HepG2 (cell line): ENCODE data around the gene ZSWIM7. TPM values are rescaled to one million over a fixed set of nuclear protein-coding genes. Genes with fewer than 3 reads are reported as not detected.

Experiments
- AGO2 ChIP-seq: fragments of 200-400 bp; formaldehyde crosslinking; optimal IDR thresholded peaks from 2 replicates; pipeline ENCODE3; 2017; ENCODE audit warnings: mild to moderate bottlenecking, low read depth, low read length, moderate library complexity
- AKAP8 ChIP-seq: sonication (generic); formaldehyde crosslinking; IDR thresholded peaks from 2 replicates; pipeline ENCODE4 v1.5.1; 2020; ENCODE audit warnings: mild to moderate bottlenecking, missing genetic modification reagents
- BHLHE40 ChIP-seq: IDR thresholded peaks from 2 replicates; pipeline ENCODE4 v1.6.1; 2011; ENCODE audit warnings: low read length, improper control_type of control experiment
- BRCA1 ChIP-seq: sonication (generic); formaldehyde crosslinking; IDR thresholded peaks from 2 replicates; pipeline ENCODE4 v1.4.0; 2020; ENCODE audit warnings: missing genetic modification reagents
- BRD4 ChIP-seq: sonication (generic); formaldehyde crosslinking; IDR thresholded peaks from 2 replicates; pipeline ENCODE4 v1.4.0; 2020; ENCODE audit warnings: missing genetic modification reagents
- CREB1 ChIP-seq, 2 experiments: fragments of 450-650 bp in 1 of 2; IDR thresholded peaks; 2 replicates each; pipeline ENCODE4 v1.6.1; 2016 to 2017; ENCODE audit warnings: control low read depth in 1 of 2, mild to moderate bottlenecking in 1 of 2, missing compliant biosample characterization in 1 of 2, missing genetic modification characterization in 1 of 2
- DNMT1 ChIP-seq: sonication (generic); formaldehyde crosslinking; IDR thresholded peaks from 2 replicates; pipeline ENCODE4 v1.5.1; 2020; ENCODE audit warnings: mild to moderate bottlenecking, missing genetic modification reagents
- DPF2 ChIP-seq: sonication (generic); formaldehyde crosslinking; IDR thresholded peaks from 2 replicates; pipeline ENCODE4 v1.4.0; 2020; ENCODE audit warnings: mild to moderate bottlenecking, low read depth, missing genetic modification reagents, borderline replicate concordance
- GABPB1 ChIP-seq: IDR thresholded peaks from 2 replicates; pipeline ENCODE4 v1.6.1; 2016; ENCODE audit warnings: mild to moderate bottlenecking, missing genetic modification reagents, moderate library complexity, missing compliant biosample characterization
- GLI4 ChIP-seq: sonication (generic); formaldehyde crosslinking; IDR thresholded peaks from 2 replicates; pipeline ENCODE4 v1.5.1; 2020; ENCODE audit warnings: missing genetic modification reagents, mild to moderate bottlenecking, moderate library complexity, borderline replicate concordance
- HDAC2 ChIP-seq: sonication (generic); formaldehyde crosslinking; IDR thresholded peaks from 2 replicates; pipeline ENCODE4 v1.4.0; 2020; ENCODE audit warnings: missing genetic modification reagents
- HMG20B ChIP-seq: conservative IDR thresholded peaks from 2 replicates; pipeline ENCODE4 v1.6.1; 2016; ENCODE audit warnings: missing genetic modification reagents, missing compliant biosample characterization
- HNRNPL ChIP-seq: fragments of 200-400 bp; formaldehyde crosslinking; IDR thresholded peaks from 2 replicates; pipeline ENCODE4 v1.6.1; 2017; ENCODE audit warnings: mild to moderate bottlenecking, low read depth, low read length
- LBX2 ChIP-seq: sonication (generic); formaldehyde crosslinking; IDR thresholded peaks from 2 replicates; pipeline ENCODE4 v1.5.0; 2020; ENCODE audit warnings: missing genetic modification reagents, mild to moderate bottlenecking, borderline replicate concordance
- NFKB2 ChIP-seq: sonication (generic); formaldehyde crosslinking; IDR thresholded peaks from 2 replicates; pipeline ENCODE4 v1.4.0; 2020; ENCODE audit warnings: missing genetic modification reagents, borderline replicate concordance
- POLR2G ChIP-seq: fragments of 200-400 bp; formaldehyde crosslinking; IDR thresholded peaks from 2 replicates; pipeline ENCODE4 v1.6.1; 2018; ENCODE audit warnings: mild to moderate bottlenecking, low read depth, low read length, moderate library complexity
- PRPF4 ChIP-seq: fragments of 200-400 bp; formaldehyde crosslinking; IDR thresholded peaks from 2 replicates; pipeline ENCODE4 v1.6.1; 2016; ENCODE audit warnings: low read length, low read depth; ENCODE audit not compliant: poor library complexity, severe bottlenecking
- SALL1 ChIP-seq: sonication (generic); formaldehyde crosslinking; IDR thresholded peaks from 2 replicates; pipeline ENCODE4 v1.8.0; 2022; ENCODE audit warnings: mild to moderate bottlenecking, missing genetic modification reagents
- THYN1 ChIP-seq: sonication (generic); formaldehyde crosslinking; IDR thresholded peaks from 2 replicates; pipeline ENCODE4 v1.8.1; 2023; ENCODE audit warnings: low read depth, mild to moderate bottlenecking, moderate library complexity, missing genetic modification reagents, borderline replicate concordance
- ZNF276 ChIP-seq: sonication (generic); formaldehyde crosslinking; IDR thresholded peaks from 2 replicates; pipeline ENCODE4 v1.4.0; 2020; ENCODE audit warnings: mild to moderate bottlenecking, low read depth, missing genetic modification reagents
- ZNF317 ChIP-seq: sonication (generic); formaldehyde crosslinking; IDR thresholded peaks from 2 replicates; pipeline ENCODE4 v1.5.0; 2020; ENCODE audit warnings: mild to moderate bottlenecking, missing genetic modification reagents
- ZNF549 ChIP-seq: sonication (generic); formaldehyde crosslinking; IDR thresholded peaks from 2 replicates; pipeline ENCODE4 v1.5.0; 2020; ENCODE audit warnings: missing genetic modification reagents
- ZNF570 ChIP-seq: sonication (generic); formaldehyde crosslinking; IDR thresholded peaks from 2 replicates; pipeline ENCODE4 v1.4.0; 2020; ENCODE audit warnings: mild to moderate bottlenecking, missing genetic modification reagents, borderline replicate concordance
- ZNF770 ChIP-seq: sonication (generic); formaldehyde crosslinking; IDR thresholded peaks from 2 replicates; pipeline ENCODE4 v1.5.0; 2020; ENCODE audit warnings: mild to moderate bottlenecking, missing genetic modification reagents
- ZNF781 ChIP-seq: sonication (generic); formaldehyde crosslinking; IDR thresholded peaks from 2 replicates; pipeline ENCODE4 v1.5.1; 2020; ENCODE audit warnings: borderline replicate concordance, mild to moderate bottlenecking, missing genetic modification reagents; ENCODE audit errors: not compliant biosample characterization
- polyA plus RNA-seq, 8 experiments: library from polyadenylated mRNA; depleted of rRNA in 3 of 8; stranded (reverse) in 7 of 8; unstranded in 1 of 8; fragments of >200 nt; fragmentation: Illumina TruSeq in 4 of 8; extraction: Trizol in 4 of 8; gene quantifications; 2 replicates each; pipeline versions ENCODE4 v1.2.1 to v1.2.3, GENCODE V29; 2011 to 2016; ENCODE audit warnings: low read depth in 4 of 8, missing spikeins in 1 of 8, mixed read lengths in 1 of 8; ENCODE audit not compliant: insufficient read depth in 1 of 8
- total RNA-seq, 5 experiments: library from RNA; depleted of rRNA; stranded (reverse); fragments of >200 nt; fragmentation: Illumina TruSeq; extraction: Trizol; gene quantifications; 2 replicates each; pipeline ENCODE4 v1.2.3, GENCODE V29; 2016; ENCODE audit warnings: low read depth in 1 of 5

The ZSWIM7 gene
- total and polyA plus RNA-seq, 2 of the 13 experiments (the other 11 are each of a cell fraction or from before 2014, with no cell fraction given): 13.1 to 28.1 TPM

GRCh38 chr17:15999141-15999973 is at the start of gene ZSWIM7, which contains the start of gene TTC19 (continued):
- 0 out of 2 replicates have a peak, but pooled peaks have one; percentile 25 for TF ChIP-seq HMG20B
- TF ChIP-seq HNRNPL: no peak
- peak; percentile 19; the same call in 1 of the 2 replicates for TF ChIP-seq ZNF276
- peak; percentile 96 for TF ChIP-seq SALL1 (CRISPR knock-in tag)
- TF ChIP-seq HDAC2 (CRISPR knock-in tag): peak; percentile 95
- peak; percentile 69 for TF ChIP-seq ZNF770
- TF ChIP-seq POLR2G: peak; percentile 94
- peak; percentile 94 for TF ChIP-seq DNMT1 (CRISPR knock-in tag)
- peak; percentile 93 for TF ChIP-seq BRD4 (CRISPR knock-in tag)
- TF ChIP-seq NFKB2 (CRISPR knock-in tag): peak; percentile 81
- no peak for TF ChIP-seq ZNF549
- peak; percentile 68 for TF ChIP-seq BHLHE40
- TF ChIP-seq GABPB1 (CRISPR knock-in tag): peak; percentile 90
- TF ChIP-seq DPF2 (CRISPR knock-in tag): no peak
- TF ChIP-seq ZNF781 (CRISPR knock-in tag): no peak
- TF ChIP-seq AGO2: peak; percentile 39
- 0 out of 2 replicates have a peak, but pooled peaks have one; percentile 40 for TF ChIP-seq BRCA1 (CRISPR knock-in tag)
- TF ChIP-seq LBX2 (CRISPR knock-in tag): peak; percentile 90
- TF ChIP-seq ZNF570 (CRISPR knock-in tag): no peak
- 0 out of 2 replicates have a peak, but pooled peaks have one; percentile 40 for TF ChIP-seq ZNF317
- TF ChIP-seq AKAP8 (CRISPR knock-in tag): peak; percentile 87; the same call in 1 of the 2 replicates
- TF ChIP-seq PRPF4: no peak
- TF ChIP-seq THYN1 (CRISPR knock-in tag): 0 out of 2 replicates have a peak, but pooled peaks have one; percentile 43
- TF ChIP-seq CREB1 (IDR thresholded peaks at IDR 0.05): peak; percentile 98
- TF ChIP-seq CREB1 (CRISPR knock-in tag; IDR thresholded peaks at IDR 0.05): peak; percentile 92
- peak; percentile 90; the same call in 1 of the 2 replicates for TF ChIP-seq GLI4 (CRISPR knock-in tag)
